ENCODE results near the gene NSUN2.

The NSUN2 gene

GRCh38 chr5:6601816-6602215, 31.0 kb downstream of the NSUN2 start:
- Histone ChIP-seq H3K36me3 (ENCODE audit: control insufficient read depth in 2 of 2, insufficient read depth in 1 of 2, low read length in 2 of 2) (peaks cover 56 to 93% of the 10 kb centered on the region in 2 experiments), H3K4me1 (ENCODE audit: control insufficient read depth, insufficient read depth, low read length) (no peaks in the 10 kb centered on the region), H3K9me3 (ENCODE audit: control insufficient read depth, insufficient read depth, low read depth, low read length) (no peaks in the 10 kb centered on the region), H3K4me3 (ENCODE audit: low read depth, low read length) (no peak overlapping the region), H3K27ac (ENCODE audit: extremely low read depth, low read depth, low read length) (no peak overlapping the region)
- ChIA-PET POLR2A (no interaction called here), CTCF (no interaction called here)
- no peak for TF ChIP-seq ZNF704 (tag by site-specific recombination; IDR thresholded peaks at IDR 0.05)
- TF ChIP-seq ZNF274 (IDR thresholded peaks at IDR 0.05; ENCODE audit: low read length) = no peak
- TF ChIP-seq ZNF274 (tag by site-specific recombination; IDR thresholded peaks at IDR 0.05; ENCODE audit: borderline replicate concordance) = no peak
- TF ChIP-seq ZNF660 (tag by site-specific recombination; IDR thresholded peaks at IDR 0.05) = no peak
- no peak for TF ChIP-seq MEIS1 (CRISPR knock-in tag; IDR thresholded peaks at IDR 0.05; ENCODE audit: borderline replicate concordance)
- no peak for TF ChIP-seq ZNF266 (tag by site-specific recombination; IDR thresholded peaks at IDR 0.05; ENCODE audit: low read depth)
- TF ChIP-seq ZNF366 (tag by site-specific recombination; conservative IDR thresholded peaks at IDR 0.05) = no peak
- no peak for TF ChIP-seq ZNF670 (tag by site-specific recombination; IDR thresholded peaks at IDR 0.05; ENCODE audit: low read depth)
- TF ChIP-seq ZNF404 (tag by site-specific recombination; IDR thresholded peaks at IDR 0.05) = no peak
- TF ChIP-seq, protein P1, sequence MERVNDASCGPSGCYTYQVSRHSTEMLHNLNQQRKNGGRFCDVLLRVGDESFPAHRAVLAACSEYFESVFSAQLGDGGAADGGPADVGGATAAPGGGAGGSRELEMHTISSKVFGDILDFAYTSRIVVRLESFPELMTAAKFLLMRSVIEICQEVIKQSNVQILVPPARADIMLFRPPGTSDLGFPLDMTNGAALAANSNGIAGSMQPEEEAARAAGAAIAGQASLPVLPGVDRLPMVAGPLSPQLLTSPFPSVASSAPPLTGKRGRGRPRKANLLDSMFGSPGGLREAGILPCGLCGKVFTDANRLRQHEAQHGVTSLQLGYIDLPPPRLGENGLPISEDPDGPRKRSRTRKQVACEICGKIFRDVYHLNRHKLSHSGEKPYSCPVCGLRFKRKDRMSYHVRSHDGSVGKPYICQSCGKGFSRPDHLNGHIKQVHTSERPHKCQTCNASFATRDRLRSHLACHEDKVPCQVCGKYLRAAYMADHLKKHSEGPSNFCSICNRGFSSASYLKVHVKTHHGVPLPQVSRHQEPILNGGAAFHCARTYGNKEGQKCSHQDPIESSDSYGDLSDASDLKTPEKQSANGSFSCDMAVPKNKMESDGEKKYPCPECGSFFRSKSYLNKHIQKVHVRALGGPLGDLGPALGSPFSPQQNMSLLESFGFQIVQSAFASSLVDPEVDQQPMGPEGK (tag by site-specific recombination; IDR thresholded peaks at IDR 0.05) = no peak
- TF ChIP-seq ZNF354C (tag by site-specific recombination; IDR thresholded peaks at IDR 0.05; ENCODE audit: borderline replicate concordance, low read depth) = no peak
- no peak for TF ChIP-seq HOXA7 (CRISPR knock-in tag; IDR thresholded peaks at IDR 0.05; ENCODE audit: borderline replicate concordance)
- no peak for TF ChIP-seq ZIC2 (tag by site-specific recombination; IDR thresholded peaks at IDR 0.05)
- no peak for TF ChIP-seq ZEB2 (tag by site-specific recombination; IDR thresholded peaks at IDR 0.05)
- TF ChIP-seq, protein P2, sequence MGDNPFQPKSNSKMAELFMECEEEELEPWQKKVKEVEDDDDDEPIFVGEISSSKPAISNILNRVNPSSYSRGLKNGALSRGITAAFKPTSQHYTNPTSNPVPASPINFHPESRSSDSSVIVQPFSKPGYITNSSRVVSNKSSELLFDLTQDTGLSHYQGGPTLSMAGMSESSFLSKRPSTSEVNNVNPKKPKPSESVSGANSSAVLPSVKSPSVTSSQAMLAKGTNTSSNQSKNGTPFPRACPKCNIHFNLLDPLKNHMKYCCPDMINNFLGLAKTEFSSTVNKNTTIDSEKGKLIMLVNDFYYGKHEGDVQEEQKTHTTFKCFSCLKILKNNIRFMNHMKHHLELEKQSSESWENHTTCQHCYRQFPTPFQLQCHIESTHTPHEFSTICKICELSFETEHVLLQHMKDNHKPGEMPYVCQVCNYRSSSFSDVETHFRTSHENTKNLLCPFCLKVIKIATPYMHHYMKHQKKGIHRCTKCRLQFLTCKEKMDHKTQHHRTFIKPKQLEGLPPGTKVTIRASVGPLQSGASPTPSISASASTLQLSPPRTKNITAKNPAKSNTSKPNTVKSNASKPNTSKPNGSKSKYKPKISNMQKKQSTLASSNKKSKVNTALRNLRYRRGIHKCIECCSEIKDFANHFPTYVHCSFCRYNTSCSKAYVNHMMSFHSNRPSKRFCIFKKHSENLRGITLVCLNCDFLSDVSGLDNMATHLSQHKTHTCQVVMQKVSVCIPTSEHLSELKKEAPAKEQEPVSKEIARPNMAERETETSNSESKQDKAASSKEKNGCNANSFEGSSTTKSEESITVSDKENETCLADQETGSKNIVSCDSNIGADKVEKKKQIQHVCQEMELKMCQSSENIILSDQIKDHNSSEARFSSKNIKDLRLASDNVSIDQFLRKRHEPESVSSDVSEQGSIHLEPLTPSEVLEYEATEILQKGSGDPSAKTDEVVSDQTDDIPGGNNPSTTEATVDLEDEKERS (tag by site-specific recombination; IDR thresholded peaks at IDR 0.05) = no peak
- no peak for TF ChIP-seq SETDB1 (IDR thresholded peaks at IDR 0.05; ENCODE audit: insufficient read length, low read length)

DNA sequence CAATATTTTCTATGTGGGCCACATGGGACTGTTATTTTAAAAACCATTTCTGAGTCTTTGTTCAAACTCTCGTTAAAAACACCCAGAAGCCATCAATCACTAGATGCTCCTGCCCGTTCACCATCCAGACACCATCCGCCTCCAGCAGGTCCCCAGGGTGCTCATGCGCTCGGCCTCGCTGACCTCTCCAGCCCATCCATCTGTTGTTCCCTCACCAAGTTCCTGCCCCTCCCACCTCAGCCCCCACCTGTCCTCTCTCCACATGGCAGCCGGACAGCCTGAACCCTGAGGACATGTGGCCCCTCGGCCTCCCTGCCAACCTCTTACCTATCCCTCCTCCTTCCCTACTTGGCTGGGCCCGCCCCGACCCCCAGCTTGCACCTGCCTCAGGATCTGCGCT, 31.6 kb downstream of the NSUN2 start:
- Histone ChIP-seq H3K27ac (ENCODE audit: extremely low read depth, low read depth, low read length) (no peak overlapping the region), H3K4me1 (ENCODE audit: control insufficient read depth, insufficient read depth, low read length) (no peaks in the 10 kb centered on the region), H3K36me3 (ENCODE audit: control insufficient read depth in 2 of 2, insufficient read depth in 1 of 2, low read length in 2 of 2) (peaks cover 51 to 92% of the 10 kb centered on the region in 2 experiments), H3K9me3 (ENCODE audit: control insufficient read depth, insufficient read depth, low read depth, low read length) (no peaks in the 10 kb centered on the region), H3K4me3 (ENCODE audit: low read depth, low read length) (no peak overlapping the region)
- ChIA-PET CTCF (no interaction called here), POLR2A (no interaction called here)
- TF ChIP-seq ZNF514 (tag by site-specific recombination; IDR thresholded peaks at IDR 0.05) = no peak
- TF ChIP-seq, protein P2 (tag by site-specific recombination; IDR thresholded peaks at IDR 0.05) = no peak
- no peak for TF ChIP-seq KLF9 (tag by site-specific recombination; IDR thresholded peaks at IDR 0.05; ENCODE audit: low read depth)
- TF ChIP-seq ZNF600 (tag by site-specific recombination; IDR thresholded peaks at IDR 0.05) = no peak
- TF ChIP-seq ZNF248 (tag by site-specific recombination; IDR thresholded peaks at IDR 0.05) = no peak
- TF ChIP-seq TRIM28 (IDR thresholded peaks at IDR 0.05; ENCODE audit: borderline replicate concordance, low read length) = no peak
- no peak for TF ChIP-seq ZNF843 (tag by site-specific recombination; IDR thresholded peaks at IDR 0.05)
- TF ChIP-seq, protein P3, sequence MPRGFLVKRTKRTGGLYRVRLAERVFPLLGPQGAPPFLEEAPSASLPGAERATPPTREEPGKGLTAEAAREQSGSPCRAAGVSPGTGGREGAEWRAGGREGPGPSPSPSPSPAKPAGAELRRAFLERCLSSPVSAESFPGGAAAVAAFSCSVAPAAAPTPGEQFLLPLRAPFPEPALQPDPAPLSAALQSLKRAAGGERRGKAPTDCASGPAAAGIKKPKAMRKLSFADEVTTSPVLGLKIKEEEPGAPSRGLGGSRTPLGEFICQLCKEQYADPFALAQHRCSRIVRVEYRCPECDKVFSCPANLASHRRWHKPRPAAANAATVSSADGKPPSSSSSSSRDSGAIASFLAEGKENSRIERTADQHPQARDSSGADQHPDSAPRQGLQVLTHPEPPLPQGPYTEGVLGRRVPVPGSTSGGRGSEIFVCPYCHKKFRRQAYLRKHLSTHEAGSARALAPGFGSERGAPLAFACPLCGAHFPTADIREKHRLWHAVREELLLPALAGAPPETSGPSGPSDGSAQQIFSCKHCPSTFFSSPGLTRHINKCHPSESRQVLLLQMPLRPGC (tag by site-specific recombination; IDR thresholded peaks at IDR 0.05) = no peak
- no peak for TF ChIP-seq SP3 (tag by site-specific recombination; IDR thresholded peaks at IDR 0.05)
- no peak for TF ChIP-seq GLI2 (tag by site-specific recombination; IDR thresholded peaks at IDR 0.05; ENCODE audit: borderline replicate concordance, low read depth)
- TF ChIP-seq GLIS1 (tag by site-specific recombination; IDR thresholded peaks at IDR 0.05) = no peak
- TF ChIP-seq ZNF121 (tag by site-specific recombination; IDR thresholded peaks at IDR 0.05) = no peak
